Panc1 (cell line): ENCODE data around the gene RAB5A. TPM values are rescaled to one million over a fixed set of nuclear protein-coding genes. Genes with fewer than 3 reads are reported as not detected.

Experiments used
- ATAC-seq: fragments of 200-7000 bp; cut with Tn5 transposase; 2 replicates; pipeline ENCODE4 v1.9.1; 2020; ENCODE audit warnings: mild to moderate bottlenecking, moderate library complexity
- BruUV-seq: library from RNA; stranded (reverse); fragments of 400-500 nt; replicated peaks from 2 replicates; lab custom pipeline; 2021; lab: Mats Ljungman, UMichigan
- CTCF ChIA-PET: fragments of 300-600 bp; sonication (Branson Sonifier 250); formaldehyde crosslinking; loops from one replicate; lab custom pipeline; 2022; ENCODE audit warnings: antibody characterized with exemption; lab: Charles Lee
- POLR2A ChIA-PET: fragments of 300-600 bp; sonication (Branson Sonifier 250); formaldehyde crosslinking; loops from one replicate; lab custom pipeline; 2022; ENCODE audit warnings: antibody characterized with exemption; lab: Charles Lee
- DNase-seq: peaks from one replicate; pipeline ENCODE4 v3.0.0-alpha.2; 2010; ENCODE audit warnings: low read depth, low spot score
- H3K27ac ChIP-seq: 2 replicates; pipeline ENCODE4 v1.5.1; 2011; ENCODE audit warnings: mild to moderate bottlenecking, low read length, inconsistent platforms
- H3K27me3 ChIP-seq: fragments of 200-500 bp; sonication (Bioruptor generic); 2 replicates; pipeline ENCODE4 v1.6.0; 2014; ENCODE audit warnings: low read length, inconsistent platforms; ENCODE audit not compliant: control insufficient read depth, insufficient read depth
- H3K36me3 ChIP-seq: fragments of 200-500 bp; sonication (Bioruptor generic); 2 replicates; pipeline ENCODE4 v1.5.1; 2014; ENCODE audit warnings: inconsistent platforms, mild to moderate bottlenecking, low read length, moderate library complexity; ENCODE audit not compliant: control insufficient read depth, insufficient read depth
- H3K4me1 ChIP-seq: 2 replicates; pipeline ENCODE4 v1.5.1; 2011; ENCODE audit warnings: inconsistent platforms, mild to moderate bottlenecking, low read length, moderate library complexity; ENCODE audit not compliant: control insufficient read depth, insufficient read depth
- H3K4me3 ChIP-seq, 2 experiments: 2 replicates each; pipeline ENCODE4 v1.5.1; 2011 to 2012; ENCODE audit warnings: low read depth in 2 of 2, low read length in 2 of 2, mild to moderate bottlenecking in 2 of 2, inconsistent platforms in 1 of 2, moderate library complexity in 1 of 2
- H3K9me3 ChIP-seq: fragments of 200-500 bp; sonication (Bioruptor generic); 2 replicates; pipeline ENCODE4 v1.5.1; 2014; ENCODE audit warnings: low read depth, mild to moderate bottlenecking, inconsistent platforms, low read length, moderate library complexity; ENCODE audit not compliant: control insufficient read depth, insufficient read depth
- POLR2AphosphoS5 ChIP-seq: IDR thresholded peaks from 2 replicates; pipeline ENCODE4 v1.6.1; 2012; ENCODE audit warnings: mild to moderate bottlenecking, low read depth, low read length, moderate library complexity
- SIN3A ChIP-seq: IDR thresholded peaks from 2 replicates; pipeline ENCODE4 v1.6.1; 2012; ENCODE audit warnings: low read depth, mild to moderate bottlenecking, low read length, moderate library complexity, borderline replicate concordance; ENCODE audit not compliant: insufficient read depth
- TCF7L2 ChIP-seq: IDR thresholded peaks from 2 replicates; pipeline ENCODE4 v1.6.1; 2011; ENCODE audit warnings: mild to moderate bottlenecking, low read depth, low read length, inconsistent platforms
- in situ Hi-C: cut with HindIII; loops from 2 replicates; pipeline ENCODE4 v1.10.0; 2016; ENCODE audit warnings: low sequenced_read_pairs, low pct_unique_long_range_greater_than_20kb
- intact Hi-C: fragments of 100-400 bp; cut with micrococcal nuclease; formaldehyde crosslinking; loops from one replicate; pipeline ENCODE4 v1.10.0; 2022; ENCODE audit not compliant: unreplicated experiment
- total RNA-seq: library from RNA; stranded (reverse); gene quantifications from one replicate; pipeline ENCODE4 v1.2.1, GENCODE V29; 2021; ENCODE audit not compliant: unreplicated experiment
- TF ChIP-seq, protein P1 (sequence below), 2 experiments: IDR thresholded peaks; 2 replicates each; pipeline ENCODE4 v1.6.1; 2011 to 2012; ENCODE audit warnings: low read depth in 2 of 2, control low read depth in 1 of 2, low read length in 1 of 2, mild to moderate bottlenecking in 1 of 2, moderate library complexity in 1 of 2; ENCODE audit not compliant: insufficient read depth in 1 of 2
- TF ChIP-seq, protein P2 (sequence below): fragments of 450-650 bp; IDR thresholded peaks from 2 replicates; pipeline ENCODE4 v1.5.1; 2017; ENCODE audit warnings: mild to moderate bottlenecking

The RAB5A gene
- total RNA-seq, 1 experiment from 2014 or later: 31.2 TPM

DNA sequence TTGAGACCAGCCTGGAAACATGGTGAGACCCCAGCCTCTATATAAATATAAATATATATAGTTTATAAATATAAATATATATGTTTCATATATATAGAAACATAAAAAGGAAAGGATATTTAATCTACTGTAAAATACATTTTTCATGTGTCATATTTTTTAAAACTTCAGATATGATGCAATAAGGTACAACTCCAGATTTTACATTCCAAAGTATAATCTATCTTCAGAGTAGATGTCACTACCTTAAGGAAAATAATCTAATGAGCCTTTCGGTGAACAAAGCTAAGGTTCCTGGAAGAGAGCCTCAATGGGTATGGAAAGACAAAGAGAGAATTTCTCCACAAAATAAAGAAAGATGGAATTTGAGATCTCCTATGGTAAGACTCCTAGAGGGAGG lies 29.7 kb upstream of the RAB5A start:
- intact Hi-C loops: no loop called here
- no peaks in the 10 kb centered on the region for H3K4me1 ChIP-seq
- no peaks in the 10 kb centered on the region for H3K27me3 ChIP-seq
- no peak for DNase-seq
- no peak overlapping the region for H3K27ac ChIP-seq
- ChIA-PET POLR2A (no interaction called here), CTCF (no interaction called here)
- H3K36me3 ChIP-seq: no peaks in the 10 kb centered on the region
- no TSS peak for BruUV-seq
- H3K9me3 ChIP-seq: no peaks in the 10 kb centered on the region
- TF ChIP-seq TCF7L2: no peak
- TF ChIP-seq SIN3A: no peak
- TF ChIP-seq, protein P1, sequence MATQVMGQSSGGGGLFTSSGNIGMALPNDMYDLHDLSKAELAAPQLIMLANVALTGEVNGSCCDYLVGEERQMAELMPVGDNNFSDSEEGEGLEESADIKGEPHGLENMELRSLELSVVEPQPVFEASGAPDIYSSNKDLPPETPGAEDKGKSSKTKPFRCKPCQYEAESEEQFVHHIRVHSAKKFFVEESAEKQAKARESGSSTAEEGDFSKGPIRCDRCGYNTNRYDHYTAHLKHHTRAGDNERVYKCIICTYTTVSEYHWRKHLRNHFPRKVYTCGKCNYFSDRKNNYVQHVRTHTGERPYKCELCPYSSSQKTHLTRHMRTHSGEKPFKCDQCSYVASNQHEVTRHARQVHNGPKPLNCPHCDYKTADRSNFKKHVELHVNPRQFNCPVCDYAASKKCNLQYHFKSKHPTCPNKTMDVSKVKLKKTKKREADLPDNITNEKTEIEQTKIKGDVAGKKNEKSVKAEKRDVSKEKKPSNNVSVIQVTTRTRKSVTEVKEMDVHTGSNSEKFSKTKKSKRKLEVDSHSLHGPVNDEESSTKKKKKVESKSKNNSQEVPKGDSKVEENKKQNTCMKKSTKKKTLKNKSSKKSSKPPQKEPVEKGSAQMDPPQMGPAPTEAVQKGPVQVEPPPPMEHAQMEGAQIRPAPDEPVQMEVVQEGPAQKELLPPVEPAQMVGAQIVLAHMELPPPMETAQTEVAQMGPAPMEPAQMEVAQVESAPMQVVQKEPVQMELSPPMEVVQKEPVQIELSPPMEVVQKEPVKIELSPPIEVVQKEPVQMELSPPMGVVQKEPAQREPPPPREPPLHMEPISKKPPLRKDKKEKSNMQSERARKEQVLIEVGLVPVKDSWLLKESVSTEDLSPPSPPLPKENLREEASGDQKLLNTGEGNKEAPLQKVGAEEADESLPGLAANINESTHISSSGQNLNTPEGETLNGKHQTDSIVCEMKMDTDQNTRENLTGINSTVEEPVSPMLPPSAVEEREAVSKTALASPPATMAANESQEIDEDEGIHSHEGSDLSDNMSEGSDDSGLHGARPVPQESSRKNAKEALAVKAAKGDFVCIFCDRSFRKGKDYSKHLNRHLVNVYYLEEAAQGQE (IDR thresholded peaks at IDR 0.05; ENCODE audit: insufficient read depth in 1 of 2, low read depth in 2 of 2, low read length in 1 of 2): no peak
- TF ChIP-seq, protein P2, sequence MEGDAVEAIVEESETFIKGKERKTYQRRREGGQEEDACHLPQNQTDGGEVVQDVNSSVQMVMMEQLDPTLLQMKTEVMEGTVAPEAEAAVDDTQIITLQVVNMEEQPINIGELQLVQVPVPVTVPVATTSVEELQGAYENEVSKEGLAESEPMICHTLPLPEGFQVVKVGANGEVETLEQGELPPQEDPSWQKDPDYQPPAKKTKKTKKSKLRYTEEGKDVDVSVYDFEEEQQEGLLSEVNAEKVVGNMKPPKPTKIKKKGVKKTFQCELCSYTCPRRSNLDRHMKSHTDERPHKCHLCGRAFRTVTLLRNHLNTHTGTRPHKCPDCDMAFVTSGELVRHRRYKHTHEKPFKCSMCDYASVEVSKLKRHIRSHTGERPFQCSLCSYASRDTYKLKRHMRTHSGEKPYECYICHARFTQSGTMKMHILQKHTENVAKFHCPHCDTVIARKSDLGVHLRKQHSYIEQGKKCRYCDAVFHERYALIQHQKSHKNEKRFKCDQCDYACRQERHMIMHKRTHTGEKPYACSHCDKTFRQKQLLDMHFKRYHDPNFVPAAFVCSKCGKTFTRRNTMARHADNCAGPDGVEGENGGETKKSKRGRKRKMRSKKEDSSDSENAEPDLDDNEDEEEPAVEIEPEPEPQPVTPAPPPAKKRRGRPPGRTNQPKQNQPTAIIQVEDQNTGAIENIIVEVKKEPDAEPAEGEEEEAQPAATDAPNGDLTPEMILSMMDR: no peak
- no peak for TF ChIP-seq POLR2AphosphoS5
- ATAC-seq: no peak
- no peak overlapping the region for H3K4me3 ChIP-seq
- in situ Hi-C loops: no loop called here

GRCh38 chr3:19920401-19921080 lies 26.4 kb upstream of the RAB5A start:
- H3K4me1 ChIP-seq: no peaks in the 10 kb centered on the region
- DNase-seq (no peak), ATAC-seq (no peak)
- TF ChIP-seq, protein P1 (IDR thresholded peaks at IDR 0.05; ENCODE audit: insufficient read depth in 1 of 2, low read depth in 2 of 2, low read length in 1 of 2): no peak
- TF ChIP-seq TCF7L2 (no peak), SIN3A (no peak), POLR2AphosphoS5 (no peak)
- TF ChIP-seq, protein P2: no peak
- intact Hi-C loops: no loop called here
- no peaks in the 10 kb centered on the region for H3K9me3 ChIP-seq
- in situ Hi-C loops: no loop called here
- no peak overlapping the region for H3K27ac ChIP-seq
- no TSS peak for BruUV-seq
- ChIA-PET CTCF (no interaction called here), POLR2A (no interaction called here)
- H3K27me3 ChIP-seq: no peaks in the 10 kb centered on the region
- H3K4me3 ChIP-seq: no peak overlapping the region
- no peaks in the 10 kb centered on the region for H3K36me3 ChIP-seq
